GM18517 (cell line): Measurements from ENCODE around the gene BCAS2.
A peak's percentile ranks its signal among the peaks of the same experiment; 100 is the strongest.
"Not testable (repeated sequence)": the region's sequence is repeated elsewhere in the genome, so short reads cannot be mapped to it uniquely, and the experiment has no call there.

Source experiments
- ATAC-seq: cut with Tn5 transposase; IDR thresholded peaks from one replicate; pipeline ENCODE4 v1.9.1; 2021; ENCODE audit warnings: mild to moderate bottlenecking, moderate library complexity; ENCODE audit not compliant: unreplicated experiment

BCAS2 gene

GRCh38 chr1:114581335-114582287, at the start of gene BCAS2:
Gene BCAS2 (minus strand): TSS chr1:114581615. CDS start chr1:114581591, 24 bp downstream.
- ATAC-seq: peak; percentile 100

DNA sequence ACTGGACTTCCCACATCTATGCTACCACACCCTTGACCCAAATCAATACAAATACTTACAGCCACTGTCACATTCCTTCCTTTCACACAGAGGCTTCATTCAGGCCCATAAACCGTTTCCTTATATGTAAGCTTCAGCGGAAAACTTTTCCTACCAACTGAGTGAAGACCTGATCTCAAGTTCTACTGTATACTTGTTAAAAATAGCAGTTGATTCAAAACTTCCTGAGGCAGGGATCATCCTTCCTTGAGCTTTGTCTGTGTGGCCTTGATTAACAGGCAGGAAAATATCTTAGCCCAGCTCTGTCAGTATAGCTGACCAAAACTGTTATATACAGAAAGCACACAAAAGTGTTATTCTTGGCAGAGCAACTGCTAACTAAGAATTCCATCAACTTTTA, 45.7 kb upstream of the BCAS2 start:
- no peak for ATAC-seq

DNA sequence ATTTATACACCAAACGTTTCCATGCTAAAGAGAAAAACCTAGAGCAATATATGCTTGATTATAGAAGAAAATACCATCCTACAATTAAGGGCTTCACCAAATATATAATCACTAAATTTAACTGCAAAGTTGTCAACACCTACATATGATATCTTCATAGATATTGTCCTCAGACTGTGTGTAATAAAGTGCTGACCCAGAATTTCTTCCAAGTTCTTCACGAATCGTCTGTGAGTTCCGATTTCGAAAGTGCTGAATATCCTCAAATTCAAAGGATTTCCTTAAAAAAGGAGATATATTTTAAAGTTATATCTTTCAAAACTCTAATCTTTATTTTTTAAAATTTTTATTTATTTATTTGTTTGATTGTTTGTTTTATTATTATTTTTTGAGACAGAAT, 41.9 kb upstream of the BCAS2 start:
- ATAC-seq: no peak

DNA sequence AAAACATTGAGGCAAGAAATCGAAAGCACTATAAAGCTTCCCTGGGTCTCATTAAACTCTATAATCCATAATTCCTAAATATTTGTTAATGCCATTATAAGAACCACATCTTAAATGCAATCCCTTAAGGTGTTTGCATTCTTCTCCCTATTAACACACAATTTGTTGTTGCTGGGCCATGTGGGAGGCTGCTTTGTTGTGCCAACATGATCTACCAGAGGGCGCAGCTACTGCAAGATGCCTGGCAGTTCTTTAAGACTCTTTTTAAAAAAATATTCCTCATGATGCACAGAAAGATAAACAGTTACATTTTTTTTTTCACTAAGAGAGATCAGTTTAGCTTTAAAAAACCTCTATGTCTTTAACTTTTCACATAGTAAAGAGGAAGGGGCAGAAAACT, 39.0 kb upstream of the BCAS2 start:
- no peak for ATAC-seq

DNA sequence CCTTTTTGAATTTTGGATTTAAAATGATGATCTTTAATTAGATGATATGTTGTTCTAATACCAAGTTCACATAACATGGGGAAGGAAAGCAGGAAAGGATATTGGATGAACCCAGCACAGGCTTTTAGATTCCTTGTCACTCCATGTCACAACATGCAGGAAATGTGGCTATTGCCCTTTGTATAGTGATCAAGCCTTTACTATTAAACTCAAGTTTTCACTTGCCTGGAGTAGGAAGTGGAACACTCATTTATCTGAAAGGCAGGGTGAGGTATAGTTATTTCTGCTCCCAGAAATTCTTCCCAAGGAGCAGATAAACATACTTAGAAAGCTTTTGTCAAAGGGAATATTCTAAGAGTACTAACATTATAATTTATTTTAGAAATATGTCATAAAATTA, 37.2 kb upstream of the BCAS2 start:
- no peak for ATAC-seq

DNA sequence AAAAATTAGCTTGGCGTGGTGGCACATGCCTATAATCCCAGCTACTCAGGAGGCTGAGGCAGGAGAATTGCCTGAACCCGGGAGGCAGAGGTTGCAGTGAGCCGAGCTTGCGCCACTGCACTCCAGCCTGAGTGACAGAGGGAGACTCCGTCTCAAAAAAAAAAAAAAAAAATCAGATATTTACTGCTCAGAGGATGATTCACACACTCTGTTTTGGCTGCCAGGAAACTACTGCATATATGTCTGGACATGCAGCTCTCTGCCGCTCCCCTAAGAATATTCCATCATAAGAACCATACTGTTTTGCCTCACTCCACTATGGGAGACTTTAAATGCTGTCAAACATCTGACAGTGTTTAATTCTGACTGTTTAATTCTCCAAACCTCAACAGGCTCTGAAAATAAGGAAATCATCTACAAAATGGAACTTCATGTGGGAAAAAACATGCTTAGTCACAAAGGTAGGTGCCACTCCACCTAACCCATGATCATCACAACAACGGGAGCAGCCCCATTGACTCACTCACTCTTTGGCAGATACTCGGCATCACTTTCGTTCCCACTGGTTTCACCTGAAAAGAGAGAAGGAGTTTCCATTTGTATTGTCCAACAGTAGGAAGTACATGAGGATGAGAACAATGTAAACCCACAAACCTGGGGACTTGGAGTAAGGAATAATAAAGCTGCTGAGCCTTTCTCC, 29.3 kb upstream of the BCAS2 start:
- ATAC-seq: no peak

DNA sequence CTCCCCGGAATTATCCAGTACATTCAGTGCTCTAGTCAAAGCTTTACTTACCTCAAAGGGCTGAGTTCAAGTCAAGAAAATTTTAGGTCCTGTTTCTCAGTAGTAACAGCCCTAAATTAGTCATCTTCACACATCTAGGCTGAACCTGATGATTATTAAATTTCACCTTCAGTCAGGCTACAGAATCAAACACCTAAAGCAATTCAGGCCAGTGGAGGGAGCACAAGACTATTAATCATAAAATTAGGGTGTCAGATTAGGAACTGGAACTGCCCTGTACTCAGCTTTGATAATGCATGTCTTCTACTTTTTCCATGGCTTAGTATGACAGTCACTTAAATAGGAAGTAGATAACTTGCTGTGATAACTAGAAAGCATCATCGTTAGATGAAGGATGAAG, 28.4 kb upstream of the BCAS2 start:
- ATAC-seq: no peak

GRCh38 chr1:114609026-114609425, 27.6 kb upstream of the BCAS2 start:
- ATAC-seq: no peak

DNA sequence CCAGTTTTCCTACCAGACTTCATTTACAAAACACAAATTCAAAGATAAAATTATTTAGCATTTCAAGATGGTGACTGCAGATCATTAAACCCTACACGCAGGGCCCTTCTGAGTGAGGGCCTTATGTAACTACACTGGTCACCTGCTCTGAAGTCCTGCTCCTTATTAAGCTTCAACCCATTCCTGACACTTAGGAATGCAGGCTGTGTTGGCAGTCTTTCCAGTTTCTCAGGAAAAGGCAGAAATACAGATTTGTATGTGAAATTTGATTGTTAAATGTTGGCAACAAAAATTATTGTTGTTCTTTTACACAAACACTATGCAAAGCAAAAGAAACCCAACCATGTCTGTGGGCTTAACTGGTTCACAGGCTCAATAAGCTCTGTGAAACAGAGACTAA, 25.8 kb upstream of the BCAS2 start:
- ATAC-seq: no peak

GRCh38 chr1:114597949-114598348, 16.5 kb upstream of the BCAS2 start:
- ATAC-seq: no peak

GRCh38 chr1:114595602-114596001, 14.2 kb upstream of the BCAS2 start:
- ATAC-seq: no peak

- no peak for ATAC-seq
Measured at GRCh38 chr1:114594046-114594445, 12.6 kb upstream of the BCAS2 start.

DNA sequence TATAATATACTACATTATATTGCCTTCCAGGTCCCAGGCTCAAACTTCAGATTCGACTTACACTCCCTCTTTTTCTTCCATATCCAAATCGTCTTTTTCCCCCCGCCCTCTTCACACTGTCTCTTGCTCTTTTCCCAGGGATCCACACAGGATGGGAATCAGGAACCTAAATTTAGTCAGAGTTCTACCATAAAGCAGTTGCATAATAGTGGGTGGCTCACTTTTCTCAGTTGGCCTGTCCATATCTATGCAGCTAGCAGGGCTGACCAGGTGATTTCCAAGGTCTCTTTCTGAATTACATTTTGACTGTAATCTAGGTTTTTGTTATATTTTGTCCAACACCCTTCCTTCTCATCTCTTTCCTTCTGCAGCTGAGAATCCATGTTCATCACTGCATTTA, 7.7 kb upstream of the BCAS2 start:
- no peak for ATAC-seq

- ATAC-seq: no peak
Measured at GRCh38 chr1:114588196-114588689, 6.8 kb upstream of the BCAS2 start.

GRCh38 chr1:114587203-114587991, 6.0 kb upstream of the BCAS2 start:
- no peak for ATAC-seq

DNA sequence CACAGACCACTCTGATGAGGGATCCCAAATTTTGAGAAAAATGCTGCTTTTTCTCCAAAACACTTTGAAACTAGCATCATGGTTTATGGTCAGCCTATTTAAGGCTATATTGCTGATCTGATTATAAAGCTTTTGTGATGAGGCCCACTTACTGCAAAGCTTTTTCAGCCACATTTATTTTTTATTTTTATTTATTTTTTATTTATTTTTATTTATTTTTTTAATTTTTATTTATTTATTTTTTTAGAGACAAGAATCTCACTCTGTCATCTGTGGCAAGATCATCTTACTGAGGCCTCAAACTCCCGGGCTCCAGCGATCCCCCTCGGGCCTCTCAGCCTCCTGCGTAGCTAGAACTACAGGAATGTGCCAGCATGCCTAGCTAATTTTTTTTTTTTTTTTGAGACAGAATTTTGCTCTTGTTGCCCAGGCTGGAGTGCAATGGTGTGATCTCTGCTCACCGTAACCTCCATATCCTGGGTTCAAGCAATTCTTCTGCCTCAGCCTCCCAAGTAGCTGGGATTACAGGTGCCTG, 5.2 kb upstream of the BCAS2 start:
- no peak for ATAC-seq

DNA sequence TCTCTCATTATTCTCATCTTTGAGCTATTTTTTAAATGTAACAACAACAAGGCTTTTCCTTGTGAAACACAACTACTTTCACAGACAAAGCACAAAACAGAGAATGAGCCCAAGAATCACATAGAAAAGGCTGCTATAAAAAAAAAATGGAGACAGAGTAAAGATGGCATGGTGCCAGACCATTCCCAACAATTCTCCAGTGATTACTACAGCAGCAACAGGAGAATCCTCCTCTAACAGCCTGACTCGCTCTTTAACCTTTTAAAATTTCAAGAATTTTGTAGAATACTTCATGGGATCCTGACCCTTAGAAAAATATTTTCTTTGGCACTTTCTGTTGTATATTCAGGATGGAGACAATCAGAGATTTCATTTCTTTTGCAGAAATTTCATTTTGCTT, 3.8 kb upstream of the BCAS2 start:
- no peak for ATAC-seq

GRCh38 chr1:114574365-114574764, 7.0 kb downstream of the BCAS2 start:
- no peak for ATAC-seq

DNA sequence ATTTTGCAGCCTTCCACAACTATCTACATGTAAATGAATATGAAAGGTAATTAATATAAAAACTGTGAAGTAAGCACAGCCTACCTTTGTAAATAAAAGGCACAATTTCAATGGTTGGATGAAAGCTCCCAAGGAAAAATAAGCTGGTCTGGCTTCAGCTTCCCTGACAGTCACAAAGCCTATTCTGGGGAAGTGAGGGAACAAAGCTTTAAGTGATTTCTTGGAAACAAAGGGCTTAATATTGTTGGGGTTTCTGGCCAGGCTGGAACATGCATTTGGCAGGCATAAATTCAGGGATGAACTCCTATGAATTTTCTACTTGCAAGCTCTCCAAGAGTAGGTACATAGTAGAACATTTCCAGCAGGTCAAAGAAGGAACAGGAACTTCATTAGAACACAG, 17.3 kb downstream of the BCAS2 start:
- no peak for ATAC-seq

GRCh38 chr1:114562978-114563510, 18.4 kb downstream of the BCAS2 start:
- ATAC-seq: not testable (repeated sequence)

DNA sequence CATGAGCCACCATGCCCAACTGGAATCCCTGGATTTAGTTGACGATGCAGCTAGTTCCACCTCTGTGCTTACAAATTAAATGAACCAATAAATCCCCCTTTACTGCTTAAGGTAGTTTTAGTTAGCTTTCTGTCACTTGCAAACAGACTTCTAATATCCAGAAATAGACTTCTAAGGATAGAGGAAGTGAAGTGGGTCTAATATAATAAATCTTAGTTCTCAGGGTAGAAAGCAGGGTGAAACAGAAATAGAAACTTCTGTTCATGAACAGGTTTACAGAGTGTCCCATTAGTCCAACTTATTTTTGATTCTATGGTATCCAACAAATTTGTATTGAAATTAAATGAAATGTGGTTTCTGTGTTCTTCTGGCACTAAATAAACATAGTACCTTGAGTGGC, 20.1 kb downstream of the BCAS2 start:
- ATAC-seq: no peak
